Measurements from ENCODE around the gene ZNF611. TPM values are rescaled to one million over a fixed set of nuclear protein-coding genes. Genes with fewer than 3 reads are reported as not detected.

Gene ZNF611
- total RNA-seq, 1 experiment from 2014 or later = 22.4 TPM

- TF ChIP-seq TEAD4 (CRISPR knock-in tag; IDR thresholded peaks at IDR 0.05) (no peak), USF1 (CRISPR knock-in tag; IDR thresholded peaks at IDR 0.05) (no peak), FOXJ3 (CRISPR knock-in tag; IDR thresholded peaks at IDR 0.05; ENCODE audit: borderline replicate concordance) (no peak), MYBL2 (CRISPR knock-in tag; IDR thresholded peaks at IDR 0.05) (no peak), E2F5 (CRISPR knock-in tag; IDR thresholded peaks at IDR 0.05) (no peak), PRRX2 (CRISPR knock-in tag; IDR thresholded peaks at IDR 0.05) (no peak), ZBTB21 (CRISPR knock-in tag; IDR thresholded peaks at IDR 0.05; ENCODE audit: borderline replicate concordance) (no peak), ZNF219 (CRISPR knock-in tag; IDR thresholded peaks at IDR 0.05; ENCODE audit: borderline replicate concordance) (no peak)
- TF ChIP-seq, protein P1, sequence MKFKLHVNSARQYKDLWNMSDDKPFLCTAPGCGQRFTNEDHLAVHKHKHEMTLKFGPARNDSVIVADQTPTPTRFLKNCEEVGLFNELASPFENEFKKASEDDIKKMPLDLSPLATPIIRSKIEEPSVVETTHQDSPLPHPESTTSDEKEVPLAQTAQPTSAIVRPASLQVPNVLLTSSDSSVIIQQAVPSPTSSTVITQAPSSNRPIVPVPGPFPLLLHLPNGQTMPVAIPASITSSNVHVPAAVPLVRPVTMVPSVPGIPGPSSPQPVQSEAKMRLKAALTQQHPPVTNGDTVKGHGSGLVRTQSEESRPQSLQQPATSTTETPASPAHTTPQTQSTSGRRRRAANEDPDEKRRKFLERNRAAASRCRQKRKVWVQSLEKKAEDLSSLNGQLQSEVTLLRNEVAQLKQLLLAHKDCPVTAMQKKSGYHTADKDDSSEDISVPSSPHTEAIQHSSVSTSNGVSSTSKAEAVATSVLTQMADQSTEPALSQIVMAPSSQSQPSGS (CRISPR knock-in tag; IDR thresholded peaks at IDR 0.05; ENCODE audit: borderline replicate concordance, low read depth) = no peak
- TF ChIP-seq, protein P2, sequence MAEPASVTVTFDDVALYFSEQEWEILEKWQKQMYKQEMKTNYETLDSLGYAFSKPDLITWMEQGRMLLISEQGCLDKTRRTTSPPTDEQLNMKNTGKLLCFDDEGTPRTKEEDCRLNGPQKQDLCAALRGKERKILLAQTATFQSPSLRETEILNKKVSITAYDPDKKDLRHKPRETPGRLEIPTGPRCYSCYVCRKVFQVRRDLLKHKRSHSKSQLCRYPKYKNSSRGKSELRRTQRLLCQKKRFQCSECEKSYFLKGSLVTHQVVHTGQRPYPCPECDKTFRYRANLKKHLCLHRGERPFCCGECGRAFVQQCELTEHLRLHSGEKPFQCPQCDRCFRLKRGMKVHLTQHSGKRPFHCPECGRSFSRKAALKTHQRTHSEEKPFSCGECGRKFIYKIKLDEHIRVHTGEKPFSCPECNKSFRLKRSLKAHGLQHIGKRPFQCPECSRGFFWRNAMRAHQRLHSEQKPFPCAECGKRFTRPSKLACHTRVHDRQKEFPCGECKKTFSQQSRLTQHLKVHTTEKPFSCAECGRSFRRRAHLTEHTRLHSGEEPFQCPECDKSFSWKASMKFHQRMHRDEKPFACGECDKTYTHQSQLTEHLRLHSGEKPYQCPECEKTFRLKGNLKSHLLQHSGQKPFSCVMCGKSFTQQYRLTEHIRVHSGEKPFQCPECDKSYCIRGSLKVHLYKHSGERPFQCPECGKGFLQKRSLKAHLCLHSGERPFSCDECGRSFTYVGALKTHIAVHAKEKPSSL (CRISPR knock-in tag; conservative IDR thresholded peaks at IDR 0.05) = no peak
- TF ChIP-seq, protein P3, sequence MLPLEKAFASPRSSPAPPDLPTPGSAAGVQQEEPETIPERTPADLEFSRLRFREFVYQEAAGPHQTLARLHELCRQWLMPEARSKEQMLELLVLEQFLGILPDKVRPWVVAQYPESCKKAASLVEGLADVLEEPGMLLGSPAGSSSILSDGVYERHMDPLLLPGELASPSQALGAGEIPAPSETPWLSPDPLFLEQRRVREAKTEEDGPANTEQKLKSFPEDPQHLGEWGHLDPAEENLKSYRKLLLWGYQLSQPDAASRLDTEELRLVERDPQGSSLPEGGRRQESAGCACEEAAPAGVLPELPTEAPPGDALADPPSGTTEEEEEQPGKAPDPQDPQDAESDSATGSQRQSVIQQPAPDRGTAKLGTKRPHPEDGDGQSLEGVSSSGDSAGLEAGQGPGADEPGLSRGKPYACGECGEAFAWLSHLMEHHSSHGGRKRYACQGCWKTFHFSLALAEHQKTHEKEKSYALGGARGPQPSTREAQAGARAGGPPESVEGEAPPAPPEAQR (CRISPR knock-in tag; IDR thresholded peaks at IDR 0.05) = no peak
- ATAC-seq (peak; percentile 17), DNase-seq (ENCODE audit: low spot score) (peak; percentile 64)
- ChIA-PET POLR2A (no interaction called here), CTCF (no interaction called here)
- H3K4me1 Mint-ChIP-seq = peaks cover 66% of the 10 kb centered on the region
- no peaks in the 10 kb centered on the region for H3K36me3 Mint-ChIP-seq
- H3K4me3 Mint-ChIP-seq = no peak overlapping the region
- peak overlapping the region; percentile 35; the same call in 1 of the 2 replicates for H3K27ac Mint-ChIP-seq
- peaks cover 6% of the 10 kb centered on the region; the same call in 1 of the 2 replicates for H3K9me3 Mint-ChIP-seq
- no peaks in the 10 kb centered on the region; the same call in 1 of the 2 replicates for H3K27me3 Mint-ChIP-seq (ENCODE audit: low read depth)
These were observed 4.7 kb upstream of the ZNF611 start for GRCh38 chr19:52739576-52739975.

DNA sequence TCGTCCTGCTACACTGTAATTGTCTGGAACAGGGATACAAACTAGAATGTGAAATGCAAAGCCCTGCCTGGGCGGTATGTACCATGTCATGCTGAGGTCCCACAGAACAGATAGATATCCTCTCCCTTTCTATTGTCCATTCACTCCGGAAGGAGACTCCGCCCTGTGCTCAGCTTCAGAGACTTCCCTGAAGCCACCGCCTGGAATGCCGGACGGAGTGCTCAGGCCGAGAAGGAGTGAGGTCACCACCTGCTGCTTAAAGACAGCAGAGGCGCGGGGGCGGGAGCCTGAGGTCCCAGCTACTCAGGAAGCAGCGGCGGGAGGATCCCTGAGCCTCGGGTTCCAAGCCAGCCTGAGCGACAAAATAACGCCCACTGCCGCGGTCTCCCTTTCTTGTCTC, 890 bp upstream of the ZNF611 start:
- no peak for TF ChIP-seq ZNF671 (CRISPR knock-in tag; IDR thresholded peaks at IDR 0.05)
- TF ChIP-seq TEAD1 (CRISPR knock-in tag; IDR thresholded peaks at IDR 0.05) = no peak
- no peak for TF ChIP-seq ZNF232 (CRISPR knock-in tag; IDR thresholded peaks at IDR 0.05)
- no peak for TF ChIP-seq FOXK1 (CRISPR knock-in tag; IDR thresholded peaks at IDR 0.05)
- no peak for TF ChIP-seq IRF2 (CRISPR knock-in tag; IDR thresholded peaks at IDR 0.05; ENCODE audit: borderline replicate concordance, low read depth)
- no peak for TF ChIP-seq HMGA2 (CRISPR knock-in tag; IDR thresholded peaks at IDR 0.05)
- Mint-ChIP-seq H3K4me3 (peak overlapping the region; percentile 89), H3K27ac (peak overlapping the region; percentile 100), H3K36me3 (no peaks in the 10 kb centered on the region), H3K4me1 (peaks cover 52% of the 10 kb centered on the region), H3K9me3 (peaks cover 6% of the 10 kb centered on the region; the same call in 1 of the 2 replicates), H3K27me3 (ENCODE audit: low read depth) (peaks cover 11% of the 10 kb centered on the region)
- CTCF ChIA-PET = interaction anchor here (0.7 to 1.6 kb wide), 6 partner anchors 13 to 258 kb away, joined by 3 to 5 read pairs (median 4); partner anchors contain the start of gene ZNF816
- ATAC-seq (peak; percentile 70), DNase-seq (ENCODE audit: low spot score) (peak; percentile 89)
- POLR2A ChIA-PET = interaction anchor here (1.1 kb wide), 1 partner anchor 209 kb away, joined by 3 read pairs; the partner anchor contains the start of gene ZNF808

Measured in WTC11 (cell line).